ENCODE results near the gene DNAH6.

DNA sequence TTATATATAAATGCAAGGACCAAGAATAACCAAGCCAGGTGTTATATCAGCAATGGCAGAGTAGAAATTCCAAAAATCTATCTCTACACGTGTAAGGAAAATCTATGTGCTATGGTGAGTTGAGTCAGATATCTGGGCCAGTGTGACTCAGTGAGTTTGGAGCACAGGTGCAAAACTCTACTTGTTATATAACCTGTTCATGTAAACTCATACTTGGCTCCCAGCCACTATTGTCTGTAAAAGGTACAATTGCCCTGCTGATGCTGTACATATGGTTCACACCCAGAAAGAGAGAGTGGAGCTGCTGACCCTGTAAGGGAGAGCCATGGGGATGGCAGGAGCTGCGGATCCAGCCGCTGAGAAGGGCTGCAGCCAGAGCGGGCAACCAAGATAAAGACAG is 252.5 kb downstream of the DNAH6 start:
- no peak for TF ChIP-seq GABPA (IDR thresholded peaks at IDR 0.05; ENCODE audit: borderline replicate concordance, insufficient read depth, low read length)
- no peak for TF ChIP-seq MAFK (IDR thresholded peaks at IDR 0.05; ENCODE audit: low read depth, low read length)
- TF ChIP-seq CTCF (IDR thresholded peaks at IDR 0.05; ENCODE audit: control extremely low read depth in 1 of 3, insufficient read depth in 1 of 3, low read depth in 1 of 3, low read length in 3 of 3), result no peak
- no peak for TF ChIP-seq POLR2A (IDR thresholded peaks at IDR 0.05; ENCODE audit: control extremely low read depth in 1 of 2, low read depth in 2 of 2, low read length in 2 of 2)
- no peak for TF ChIP-seq SP4 (IDR thresholded peaks at IDR 0.05; ENCODE audit: low read length)
- TF ChIP-seq MAX (IDR thresholded peaks at IDR 0.05), result no peak
- TF ChIP-seq RFX5 (IDR thresholded peaks at IDR 0.05; ENCODE audit: borderline replicate concordance, low read depth, low read length), result no peak
- TF ChIP-seq RXRA (IDR thresholded peaks at IDR 0.05; ENCODE audit: insufficient read depth, low read depth, low read length), result no peak
- TF ChIP-seq TCF12 (IDR thresholded peaks at IDR 0.05; ENCODE audit: low read depth, low read length), result no peak
- no peak for TF ChIP-seq EGR1 (IDR thresholded peaks at IDR 0.05; ENCODE audit: borderline replicate concordance, low read depth, low read length)
- no peak for TF ChIP-seq NRF1 (IDR thresholded peaks at IDR 0.05; ENCODE audit: low read depth, low read length)
- no peak for TF ChIP-seq POLR2AphosphoS5 (IDR thresholded peaks at IDR 0.05; ENCODE audit: low read depth, low read length)
